Neural cell (in vitro differentiated cells): ENCODE measurements around the gene SNX7. TPM values are rescaled to one million over a fixed set of nuclear protein-coding genes. Genes with fewer than 3 reads are reported as not detected.

Experiments
- H2AFZ ChIP-seq: fragments of 200-600, 300-800 bp; sonication (generic), shearing (Covaris generic); 2 replicates; pipeline ENCODE4 v1.6.0; 2014; ENCODE audit warnings: low read depth, mild to moderate bottlenecking, antibody characterized with exemption, low read length, moderate library complexity
- H3F3A ChIP-seq: fragments of 200-600 bp; shearing (Covaris generic); 2 replicates; pipeline ENCODE4 v1.6.1; 2016; ENCODE audit warnings: mild to moderate bottlenecking, moderate library complexity, mixed read lengths, antibody characterized with exemption, low read length; ENCODE audit not compliant: insufficient read depth, poor library complexity, severe bottlenecking
- H3K27ac ChIP-seq: fragments of 200-600, 300-800 bp; sonication (generic), shearing (Covaris generic); 2 replicates; pipeline ENCODE4 v1.5.1; 2014; ENCODE audit warnings: mild to moderate bottlenecking, low read length, moderate library complexity
- H3K27me3 ChIP-seq: fragments of 300-800, 200-600 bp; sonication (generic), shearing (Covaris generic); 2 replicates; pipeline ENCODE4 v1.6.0; 2014; ENCODE audit warnings: mild to moderate bottlenecking, low read depth, low read length, moderate library complexity; ENCODE audit not compliant: insufficient read depth
- H3K36me3 ChIP-seq: fragments of 300-800, 200-600 bp; sonication (generic), shearing (Covaris generic); 2 replicates; pipeline ENCODE4 v1.5.1; 2014; ENCODE audit warnings: mild to moderate bottlenecking, antibody characterized with exemption, low read length, moderate library complexity; ENCODE audit not compliant: insufficient read depth
- H3K4me2 ChIP-seq: fragments of 300-800, 200-600 bp; sonication (generic), shearing (Covaris generic); 2 replicates; pipeline ENCODE4 v1.6.0; 2014; ENCODE audit warnings: mild to moderate bottlenecking, low read length
- H3K4me3 ChIP-seq: fragments of 300-800, 200-600 bp; sonication (generic), shearing (Covaris generic); 2 replicates; pipeline ENCODE4 v1.5.1; 2014; ENCODE audit warnings: mild to moderate bottlenecking, low read length, moderate library complexity
- H3K79me2 ChIP-seq: fragments of 200-600 bp; shearing (Covaris generic); replicated peaks from 2 replicates; pipeline ENCODE4 v1.6.0; 2014; ENCODE audit warnings: mild to moderate bottlenecking, low read length, moderate library complexity; ENCODE audit not compliant: insufficient read depth
- H3K9ac ChIP-seq: fragments of 300-800, 200-600 bp; sonication (generic), shearing (Covaris generic); 2 replicates; pipeline ENCODE4 v1.6.1; 2016; ENCODE audit warnings: mild to moderate bottlenecking, low read length, mixed read lengths
- H3K9me2 ChIP-seq: fragments of 200-600 bp; shearing (Covaris generic); 2 replicates; pipeline ENCODE4 v1.6.1; 2016; ENCODE audit warnings: mild to moderate bottlenecking, low read length, mixed read lengths; ENCODE audit not compliant: insufficient read depth
- H3K9me3 ChIP-seq: fragments of 200-600, 300-800 bp; sonication (generic), shearing (Covaris generic); 2 replicates; pipeline ENCODE4 v1.6.1; 2016; ENCODE audit warnings: mild to moderate bottlenecking, mixed run types, low read length, moderate library complexity, mixed read lengths
- H4K20me1 ChIP-seq: fragments of 200-600 bp; shearing (Covaris generic); 2 replicates; pipeline ENCODE4 v1.6.1; 2016; ENCODE audit warnings: mild to moderate bottlenecking, mixed run types; ENCODE audit not compliant: insufficient read depth
- CTCF ChIP-seq: fragments of 450-650 bp; IDR thresholded peaks from 2 replicates; pipeline ENCODE4 v1.5.1; 2014; ENCODE audit warnings: antibody characterized with exemption, mild to moderate bottlenecking, moderate library complexity; ENCODE audit not compliant: poor library complexity, severe bottlenecking
- EP300 ChIP-seq: fragments of 450-650 bp; conservative IDR thresholded peaks from 2 replicates; pipeline ENCODE4 v1.6.1; 2014; ENCODE audit warnings: antibody characterized with exemption, mild to moderate bottlenecking, moderate library complexity; ENCODE audit not compliant: poor library complexity, severe bottlenecking
- EZH2 ChIP-seq: fragments of 200-600, 300-800 bp; shearing (Covaris generic), sonication (generic); IDR thresholded peaks from 2 replicates; pipeline ENCODE4 v1.6.1; 2014; ENCODE audit warnings: antibody characterized with exemption, low read length, borderline replicate concordance, mild to moderate bottlenecking; ENCODE audit not compliant: insufficient read depth, poor library complexity, severe bottlenecking
- MXI1 ChIP-seq: fragments of 450-650 bp; conservative IDR thresholded peaks from 2 replicates; pipeline ENCODE4 v1.6.1; 2014; ENCODE audit warnings: antibody characterized with exemption, mild to moderate bottlenecking; ENCODE audit not compliant: poor library complexity, severe bottlenecking
- POLR2AphosphoS5 ChIP-seq: IDR thresholded peaks from 2 replicates; pipeline ENCODE4 v1.6.1; 2012
- RAD21 ChIP-seq: fragments of 450-650 bp; conservative IDR thresholded peaks from 2 replicates; pipeline ENCODE4 v1.6.1; 2014; ENCODE audit warnings: antibody characterized with exemption, mild to moderate bottlenecking, moderate library complexity
- SMC3 ChIP-seq: fragments of 450-650 bp; conservative IDR thresholded peaks from 2 replicates; pipeline ENCODE4 v1.6.1; 2014; ENCODE audit warnings: antibody characterized with exemption, mild to moderate bottlenecking, moderate library complexity; ENCODE audit not compliant: poor library complexity
- TAF1 ChIP-seq: IDR thresholded peaks from 2 replicates; pipeline ENCODE4 v1.6.1; 2012; ENCODE audit warnings: low read depth
- polyA plus RNA-seq: library from polyadenylated mRNA; depleted of rRNA; stranded (reverse); fragments of >200 nt; gene quantifications from 2 replicates; pipeline ENCODE4 v1.2.3, GENCODE V29; 2014
- TF ChIP-seq, protein P1 (sequence below): IDR thresholded peaks from 2 replicates; pipeline ENCODE4 v1.6.1; 2012; ENCODE audit warnings: borderline replicate concordance

The SNX7 gene
- polyA plus RNA-seq, 1 donor from 2014 or later, result 7.5 TPM

DNA sequence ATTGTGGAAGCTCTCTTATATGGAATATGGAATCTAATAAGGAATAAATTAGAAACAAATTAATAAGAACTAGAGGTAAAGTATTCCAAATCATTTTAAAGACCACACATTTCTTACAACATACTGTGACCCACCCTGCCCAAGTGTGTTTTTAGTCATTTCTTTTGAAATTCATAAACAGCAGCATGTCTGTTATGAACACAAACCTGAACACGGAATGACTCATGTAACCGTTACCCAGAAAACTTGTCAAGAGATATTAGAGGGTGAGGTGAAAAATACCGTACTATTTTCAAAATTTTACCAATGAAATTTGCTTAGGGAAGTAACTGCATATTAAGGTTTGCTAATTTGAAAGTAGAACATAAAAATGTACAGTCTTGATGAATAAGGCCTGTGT lies 48.4 kb downstream of the SNX7 start:
- H3K4me3 ChIP-seq, result no peak overlapping the region
- no peaks in the 10 kb centered on the region for H3F3A ChIP-seq
- no peak overlapping the region for H3K4me2 ChIP-seq
- H3K9me3 ChIP-seq, result no peaks in the 10 kb centered on the region
- H3K9me2 ChIP-seq, result no peaks in the 10 kb centered on the region
- no peak overlapping the region for H2AFZ ChIP-seq
- no peak overlapping the region for H3K9ac ChIP-seq
- H3K27ac ChIP-seq, result no peak overlapping the region
- no peaks in the 10 kb centered on the region for H3K27me3 ChIP-seq
- no peaks in the 10 kb centered on the region for H4K20me1 ChIP-seq
- no peak for TF ChIP-seq SMC3
- no peak for TF ChIP-seq RAD21
- no peak for TF ChIP-seq EP300
- TF ChIP-seq MXI1, result no peak
- no peak for TF ChIP-seq POLR2AphosphoS5
- TF ChIP-seq CTCF, result no peak
- no peak for TF ChIP-seq TAF1
- no peak for TF ChIP-seq EZH2
- TF ChIP-seq, protein P1, sequence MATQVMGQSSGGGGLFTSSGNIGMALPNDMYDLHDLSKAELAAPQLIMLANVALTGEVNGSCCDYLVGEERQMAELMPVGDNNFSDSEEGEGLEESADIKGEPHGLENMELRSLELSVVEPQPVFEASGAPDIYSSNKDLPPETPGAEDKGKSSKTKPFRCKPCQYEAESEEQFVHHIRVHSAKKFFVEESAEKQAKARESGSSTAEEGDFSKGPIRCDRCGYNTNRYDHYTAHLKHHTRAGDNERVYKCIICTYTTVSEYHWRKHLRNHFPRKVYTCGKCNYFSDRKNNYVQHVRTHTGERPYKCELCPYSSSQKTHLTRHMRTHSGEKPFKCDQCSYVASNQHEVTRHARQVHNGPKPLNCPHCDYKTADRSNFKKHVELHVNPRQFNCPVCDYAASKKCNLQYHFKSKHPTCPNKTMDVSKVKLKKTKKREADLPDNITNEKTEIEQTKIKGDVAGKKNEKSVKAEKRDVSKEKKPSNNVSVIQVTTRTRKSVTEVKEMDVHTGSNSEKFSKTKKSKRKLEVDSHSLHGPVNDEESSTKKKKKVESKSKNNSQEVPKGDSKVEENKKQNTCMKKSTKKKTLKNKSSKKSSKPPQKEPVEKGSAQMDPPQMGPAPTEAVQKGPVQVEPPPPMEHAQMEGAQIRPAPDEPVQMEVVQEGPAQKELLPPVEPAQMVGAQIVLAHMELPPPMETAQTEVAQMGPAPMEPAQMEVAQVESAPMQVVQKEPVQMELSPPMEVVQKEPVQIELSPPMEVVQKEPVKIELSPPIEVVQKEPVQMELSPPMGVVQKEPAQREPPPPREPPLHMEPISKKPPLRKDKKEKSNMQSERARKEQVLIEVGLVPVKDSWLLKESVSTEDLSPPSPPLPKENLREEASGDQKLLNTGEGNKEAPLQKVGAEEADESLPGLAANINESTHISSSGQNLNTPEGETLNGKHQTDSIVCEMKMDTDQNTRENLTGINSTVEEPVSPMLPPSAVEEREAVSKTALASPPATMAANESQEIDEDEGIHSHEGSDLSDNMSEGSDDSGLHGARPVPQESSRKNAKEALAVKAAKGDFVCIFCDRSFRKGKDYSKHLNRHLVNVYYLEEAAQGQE, result no peak
- H3K36me3 ChIP-seq, result no peaks in the 10 kb centered on the region
- H3K79me2 ChIP-seq, result no peaks in the 10 kb centered on the region

- Histone ChIP-seq H2AFZ (no peak overlapping the region), H3K4me2 (no peak overlapping the region), H3K9me3 (no peaks in the 10 kb centered on the region), H3F3A (no peaks in the 10 kb centered on the region), H4K20me1 (no peaks in the 10 kb centered on the region), H3K9me2 (no peaks in the 10 kb centered on the region), H3K9ac (no peak overlapping the region), H3K36me3 (no peaks in the 10 kb centered on the region), H3K27me3 (no peaks in the 10 kb centered on the region), H3K4me3 (no peak overlapping the region), H3K27ac (no peak overlapping the region), H3K79me2 (no peaks in the 10 kb centered on the region)
- no peak for TF ChIP-seq RAD21
- no peak for TF ChIP-seq EZH2
- no peak for TF ChIP-seq SMC3
- TF ChIP-seq, protein P1, result no peak
- no peak for TF ChIP-seq POLR2AphosphoS5
- TF ChIP-seq CTCF, result no peak
- TF ChIP-seq TAF1, result no peak
- no peak for TF ChIP-seq EP300
- TF ChIP-seq MXI1, result no peak
These were observed 62.1 kb downstream of the SNX7 start for GRCh38 chr1:98723574-98723973.
